NOMO-1 treated with DMSO at 0.1 percent for 48 hours (cell line): ENCODE measurements around the gene XNDC1N.
A peak's percentile ranks its signal among the peaks of the same experiment; 100 is the strongest.
"Not testable (repeated sequence)": the region's sequence is repeated elsewhere in the genome, so short reads cannot be mapped to it uniquely, and the experiment has no call there.

Source experiments
- DNase-seq: peaks from one replicate; lab custom pipeline; 2025; ENCODE audit not compliant: unreplicated experiment; lab: John Stamatoyannopoulos, UW

XNDC1N gene

DNA sequence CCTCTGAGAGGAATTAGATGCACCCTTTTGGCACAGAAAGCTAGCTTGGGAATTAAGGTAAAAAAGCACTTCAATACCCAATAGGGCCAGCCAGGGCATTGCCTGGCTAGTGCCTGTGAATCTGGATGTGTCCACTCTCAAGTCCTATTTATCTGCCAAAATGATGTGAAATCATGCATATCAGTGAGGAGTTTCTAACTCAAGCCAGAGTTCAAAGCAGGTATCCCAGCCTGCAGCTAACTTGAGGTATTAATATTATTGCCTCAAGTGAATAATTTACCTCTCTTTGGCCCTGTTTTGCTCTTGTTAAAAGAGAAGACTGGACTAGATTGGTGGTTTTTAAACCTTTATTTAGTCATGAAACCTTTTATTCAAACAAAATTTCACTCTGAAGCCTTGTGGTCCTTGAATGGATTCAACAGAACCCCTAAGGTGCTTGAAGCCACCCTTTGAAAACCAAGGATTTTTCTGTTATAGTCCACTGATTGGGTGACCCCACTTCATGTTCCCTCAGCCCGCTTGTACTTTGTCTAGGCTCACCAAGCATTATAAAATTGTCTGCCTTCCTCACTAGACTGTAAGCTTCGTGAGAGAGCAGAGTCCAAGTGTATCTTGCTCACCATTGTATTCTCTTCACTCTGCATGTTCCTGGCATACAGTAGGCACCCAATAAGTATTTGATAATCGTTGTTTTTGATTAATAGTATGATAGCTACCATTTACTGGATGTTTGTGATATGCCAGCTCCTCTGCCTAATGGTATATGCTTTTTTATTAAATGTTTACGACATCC lies 4.9 kb upstream of the XNDC1N start:
- no peak for DNase-seq

- no peak for DNase-seq
Observed at GRCh38 chr11:71931245-71931602, 2.8 kb upstream of the XNDC1N start.

GRCh38 chr11:71930556-71931244 lies 2.3 kb upstream of the XNDC1N start:
- DNase-seq = no peak

DNA sequence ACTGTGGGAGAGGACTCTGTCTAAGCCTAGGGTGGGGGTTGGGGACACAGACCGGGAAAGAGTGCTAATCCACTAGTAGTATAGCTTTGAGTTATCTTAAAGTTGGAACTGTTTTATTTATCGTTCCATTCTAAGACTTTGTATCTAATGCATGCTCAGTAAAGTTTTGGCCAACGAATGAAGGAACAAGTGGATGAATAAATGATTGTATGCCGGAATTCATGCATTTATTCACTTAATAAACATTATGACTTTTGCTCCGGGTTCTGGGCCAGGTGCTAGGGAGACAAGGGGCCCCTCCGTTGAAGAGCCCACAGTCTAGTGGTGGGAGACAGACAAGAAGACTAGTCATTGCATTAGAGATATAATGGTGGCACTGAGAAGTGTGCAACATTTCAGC lies 1.1 kb upstream of the XNDC1N start:
- no peak for DNase-seq

GRCh38 chr11:71928737-71929443 lies 496 bp upstream of the XNDC1N start, which contains the start of gene RNF121:
Gene RNF121 (plus strand): TSS chr11:71929046. CDS start chr11:71929062, 16 bp downstream.
- DNase-seq = peak; percentile 97

GRCh38 chr11:71917646-71918140 lies 10.7 kb downstream of the XNDC1N start:
- DNase-seq = no peak

GRCh38 chr11:71914617-71915189 lies 13.7 kb downstream of the XNDC1N start:
- no peak for DNase-seq

- DNase-seq = no peak
Observed at GRCh38 chr11:71913756-71914526, 14.5 kb downstream of the XNDC1N start.

DNA sequence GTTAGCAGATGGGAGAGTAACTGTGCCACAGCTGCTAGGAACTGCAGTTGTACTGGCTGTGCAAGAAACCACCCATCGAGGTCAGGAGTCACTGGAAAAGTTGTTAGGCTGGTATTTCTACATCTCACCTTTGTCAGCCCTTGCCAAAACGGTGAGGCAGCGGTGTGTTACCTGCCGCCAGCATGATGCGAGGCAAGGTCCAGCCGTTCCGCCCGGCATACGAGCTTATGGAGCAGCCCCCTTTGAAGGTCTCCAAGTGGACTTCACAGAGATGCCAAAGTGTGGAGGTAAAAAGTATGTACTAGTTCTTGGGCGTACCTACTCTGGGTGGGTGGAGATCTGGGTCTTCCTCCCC lies 16.4 kb downstream of the XNDC1N start:
- DNase-seq = not testable (repeated sequence)

DNA sequence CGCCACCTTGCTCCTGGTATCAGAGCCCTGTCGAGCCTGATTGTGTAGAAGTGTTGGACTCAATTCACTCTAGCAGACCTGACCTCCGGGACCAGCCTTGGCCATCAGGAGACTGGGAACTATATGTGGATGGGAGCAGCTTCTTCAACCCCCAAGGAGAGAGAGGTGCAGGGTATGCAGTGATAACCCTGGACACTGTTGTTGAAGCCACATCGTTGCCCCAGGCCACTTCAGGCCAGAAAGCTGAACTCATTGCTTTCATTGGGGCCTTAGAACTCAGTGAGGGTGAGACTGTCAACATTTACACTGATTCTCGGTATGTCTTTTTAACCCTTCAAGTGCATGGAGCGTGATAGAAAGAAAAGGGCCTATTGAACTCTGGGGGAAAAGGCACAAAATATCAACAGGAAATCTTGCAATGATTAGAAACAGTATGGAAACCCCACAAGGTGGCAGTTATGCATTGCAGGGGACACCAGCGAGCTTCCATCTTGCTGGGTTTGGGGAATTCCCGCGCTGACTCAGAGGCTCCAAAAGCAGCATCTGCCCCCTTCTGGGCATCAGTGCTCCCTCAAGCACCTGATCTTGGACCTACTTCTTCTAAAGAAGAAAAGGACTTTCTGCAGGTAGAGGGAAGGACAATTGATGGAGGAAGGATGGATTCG lies 16.9 kb downstream of the XNDC1N start:
- DNase-seq = not testable (repeated sequence)

DNA sequence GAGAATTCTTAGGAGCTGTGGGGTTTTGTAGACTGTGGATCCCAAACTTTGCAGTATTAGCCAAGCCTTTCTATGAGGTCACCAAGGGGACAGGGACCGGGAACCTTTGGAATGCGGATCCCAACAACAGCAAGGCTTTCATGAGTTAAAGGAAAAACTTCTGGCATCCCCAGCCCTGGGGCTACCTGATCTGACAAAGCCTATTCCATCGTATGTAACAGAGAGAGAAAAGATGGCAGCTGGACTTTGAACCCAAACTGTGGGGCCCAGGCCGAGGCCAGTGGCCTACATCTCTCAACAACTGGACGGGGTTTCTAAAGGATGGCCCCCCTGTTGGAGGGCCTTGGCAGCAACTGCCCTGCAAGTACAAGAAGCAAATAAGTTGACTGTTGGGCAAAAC lies 17.6 kb downstream of the XNDC1N start:
- not testable (repeated sequence) for DNase-seq

GRCh38 chr11:71908218-71908617 lies 20.2 kb downstream of the XNDC1N start:
- no peak for DNase-seq

- DNase-seq = not testable (repeated sequence)
Observed at GRCh38 chr11:71901137-71901536, 27.3 kb downstream of the XNDC1N start.

- DNase-seq = no peak
Observed at GRCh38 chr11:71895961-71896360, 32.4 kb downstream of the XNDC1N start.

- not testable (repeated sequence) for DNase-seq
Observed at GRCh38 chr11:71889181-71889872, 39.1 kb downstream of the XNDC1N start.

DNA sequence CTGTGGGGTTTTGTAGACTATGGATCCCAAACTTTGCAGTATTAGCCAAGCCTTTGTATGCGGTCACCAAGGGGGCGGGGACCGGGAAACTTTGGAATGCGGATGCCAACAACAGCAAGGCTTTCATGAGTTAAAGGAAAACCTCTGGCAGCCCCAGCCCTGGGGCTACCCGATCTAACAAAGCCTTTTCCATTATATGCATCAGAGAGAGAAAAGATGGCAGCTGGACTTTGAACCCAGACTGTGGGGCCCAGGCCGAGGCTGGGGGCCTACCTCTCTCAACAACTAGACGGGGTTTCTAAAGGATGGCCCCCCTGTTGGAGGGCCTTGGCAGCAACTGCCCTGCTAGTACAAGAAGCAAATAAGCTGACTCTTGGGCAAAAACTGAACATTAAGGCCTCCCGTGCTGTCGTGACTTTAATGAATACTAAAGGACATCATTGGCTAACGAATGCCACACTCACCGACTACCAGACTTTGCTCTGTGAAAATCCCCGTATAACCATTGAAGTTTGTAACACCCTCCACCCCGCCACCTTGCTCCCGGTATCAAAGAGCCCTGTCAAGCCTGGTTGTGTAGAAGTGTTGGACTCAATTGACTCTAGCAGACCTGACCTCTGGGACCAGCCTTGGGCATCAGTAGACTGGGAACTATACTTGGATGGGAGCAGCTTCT lies 39.9 kb downstream of the XNDC1N start:
- DNase-seq = not testable (repeated sequence)

- not testable (repeated sequence) for DNase-seq
Observed at GRCh38 chr11:71885806-71886205, 42.6 kb downstream of the XNDC1N start.
